ENCODE results near the gene SELENOS.
A peak's percentile ranks its signal among the peaks of the same experiment; 100 is the strongest.
"Not testable (repeated sequence)": the region's sequence is repeated elsewhere in the genome, so short reads cannot be mapped to it uniquely, and the experiment has no call there.

SELENOS gene

DNA sequence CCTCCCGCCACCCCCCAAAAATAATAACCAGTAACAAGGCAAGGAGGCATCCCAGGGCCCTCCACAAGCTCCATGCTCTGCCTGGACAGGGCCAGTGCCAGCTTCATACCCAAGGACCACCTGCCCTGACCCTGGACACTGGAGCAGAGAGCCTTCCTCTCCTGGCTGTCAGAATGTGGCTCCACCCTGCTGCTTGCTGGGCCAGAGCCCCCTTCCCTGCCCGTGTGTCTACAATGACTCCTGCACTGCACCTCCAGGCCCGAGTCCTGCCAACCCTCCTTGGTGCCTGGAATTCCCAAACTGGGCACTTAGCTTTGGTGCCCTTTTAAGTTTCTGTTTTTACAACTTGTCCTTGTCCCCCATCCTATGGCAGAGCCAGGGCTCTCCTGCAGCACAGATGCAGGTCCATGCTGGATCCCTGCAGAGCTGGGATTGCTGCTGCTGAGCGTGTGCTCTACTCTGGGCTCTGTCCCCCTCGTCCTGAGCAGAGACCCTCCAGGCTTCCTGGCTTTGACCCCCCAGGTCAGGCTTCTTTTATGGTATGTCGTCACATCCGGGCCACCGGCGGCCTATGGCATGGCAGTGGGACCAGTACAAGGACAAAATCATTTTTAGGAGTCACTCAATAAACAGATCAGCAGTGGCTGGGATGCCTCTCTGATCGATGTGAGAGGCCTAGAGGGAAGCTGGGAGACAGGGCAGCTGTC, 29.2 kb upstream of the SELENOS start:
- DNase-seq = no peak
- TF ChIP-seq POLR2A (IDR thresholded peaks at IDR 0.05; ENCODE audit: low read length) (no peak), GATA1 (IDR thresholded peaks at IDR 0.05; ENCODE audit: low read depth, low read length) (no peak)

DNA sequence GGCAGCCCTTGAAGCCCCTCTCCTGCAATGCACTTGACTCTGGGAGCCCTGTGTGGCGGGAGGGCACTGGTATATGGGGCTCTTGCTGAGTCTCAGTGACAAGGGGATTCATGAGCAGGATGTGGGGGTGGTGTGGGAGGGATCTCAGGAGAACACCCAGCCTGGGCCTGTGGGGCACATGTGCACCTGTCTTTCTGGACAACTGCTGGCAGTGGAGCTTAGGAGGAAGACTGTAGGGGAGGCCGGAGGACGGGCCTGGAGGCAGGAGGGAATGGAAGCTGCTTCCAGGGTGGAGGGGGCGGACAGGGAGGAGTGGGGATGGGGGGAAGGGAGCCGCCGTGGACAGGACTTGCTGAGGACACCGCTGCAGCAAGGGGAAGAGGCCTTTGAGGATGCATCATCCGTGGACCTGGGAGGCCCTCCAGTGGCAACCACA, 28.6 kb upstream of the SELENOS start:
- no peak for TF ChIP-seq POLR2A (IDR thresholded peaks at IDR 0.05; ENCODE audit: low read length)
- no peak for TF ChIP-seq GATA1 (IDR thresholded peaks at IDR 0.05; ENCODE audit: low read depth, low read length)
- no peak for DNase-seq

DNA sequence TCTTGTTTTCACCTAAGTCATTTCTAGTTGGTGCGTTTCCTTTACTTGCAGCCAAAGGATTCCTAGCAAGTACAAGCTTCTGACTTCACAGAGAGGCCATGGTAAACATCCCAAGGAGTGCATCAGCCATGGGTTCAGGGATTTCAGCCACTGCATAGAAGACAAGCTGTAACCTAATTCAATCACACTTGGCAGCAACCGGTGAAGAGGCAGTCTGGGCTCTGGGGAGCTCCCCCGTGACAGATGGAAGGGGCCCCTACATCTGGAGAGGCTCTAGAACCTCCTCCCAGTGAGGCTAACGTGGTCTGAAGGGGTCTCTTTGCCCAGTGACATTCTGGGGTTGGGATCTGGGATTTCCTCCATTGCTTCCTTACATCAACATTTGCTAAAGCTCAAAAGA, 26.1 kb upstream of the SELENOS start:
- TF ChIP-seq GATA1 (IDR thresholded peaks at IDR 0.05; ENCODE audit: low read depth, low read length) (no peak), POLR2A (IDR thresholded peaks at IDR 0.05; ENCODE audit: low read length) (no peak)
- no peak for DNase-seq

DNA sequence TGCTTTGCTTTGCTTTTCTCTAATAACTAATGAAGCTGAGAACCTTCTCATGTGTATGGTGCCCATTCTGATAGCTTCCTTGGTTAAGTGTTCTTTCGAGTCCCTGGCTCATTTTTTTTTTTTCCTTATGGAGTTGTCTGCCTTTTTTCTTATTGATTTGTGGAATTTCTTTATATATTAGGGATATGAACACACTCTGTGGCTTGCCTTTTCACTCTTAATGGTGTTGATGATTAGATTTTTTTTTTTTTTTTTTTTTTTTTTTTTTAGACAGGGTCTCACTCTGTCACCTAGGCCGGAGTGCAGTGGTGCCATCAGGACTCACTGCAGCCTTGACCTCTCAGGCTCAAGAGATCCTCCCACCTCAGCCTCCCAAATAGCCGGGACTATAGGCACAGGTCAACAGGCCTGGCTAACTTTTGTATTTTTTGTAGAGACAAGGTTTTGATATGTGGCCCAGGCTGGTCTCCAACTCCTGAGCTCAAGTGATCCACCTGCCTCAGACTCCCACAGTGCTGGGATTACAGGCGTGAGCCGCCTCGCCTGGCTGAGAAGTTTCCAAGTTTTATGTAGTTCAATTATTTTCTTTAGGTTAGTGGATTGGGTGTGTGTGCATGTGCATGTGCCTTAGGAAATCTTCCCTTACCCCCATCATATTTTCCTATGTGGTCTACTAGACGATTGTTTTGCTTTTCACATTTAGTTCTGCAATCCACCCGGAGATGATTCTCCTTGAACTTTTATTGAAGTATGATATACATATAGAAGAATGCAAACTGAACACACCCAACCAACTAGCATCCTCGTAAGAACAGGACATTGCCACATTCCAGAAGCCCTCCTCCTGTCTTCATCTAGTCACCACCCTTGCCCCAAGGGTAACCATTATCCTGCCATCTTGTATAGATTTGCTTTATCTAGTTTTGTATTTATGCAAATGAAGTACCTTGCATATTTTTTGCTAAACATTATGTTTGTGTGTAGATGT, 19.4 kb upstream of the SELENOS start:
- no peak for DNase-seq
- TF ChIP-seq GATA1 (IDR thresholded peaks at IDR 0.05; ENCODE audit: low read depth, low read length) = no peak
- TF ChIP-seq POLR2A (IDR thresholded peaks at IDR 0.05; ENCODE audit: low read length) = no peak

DNA sequence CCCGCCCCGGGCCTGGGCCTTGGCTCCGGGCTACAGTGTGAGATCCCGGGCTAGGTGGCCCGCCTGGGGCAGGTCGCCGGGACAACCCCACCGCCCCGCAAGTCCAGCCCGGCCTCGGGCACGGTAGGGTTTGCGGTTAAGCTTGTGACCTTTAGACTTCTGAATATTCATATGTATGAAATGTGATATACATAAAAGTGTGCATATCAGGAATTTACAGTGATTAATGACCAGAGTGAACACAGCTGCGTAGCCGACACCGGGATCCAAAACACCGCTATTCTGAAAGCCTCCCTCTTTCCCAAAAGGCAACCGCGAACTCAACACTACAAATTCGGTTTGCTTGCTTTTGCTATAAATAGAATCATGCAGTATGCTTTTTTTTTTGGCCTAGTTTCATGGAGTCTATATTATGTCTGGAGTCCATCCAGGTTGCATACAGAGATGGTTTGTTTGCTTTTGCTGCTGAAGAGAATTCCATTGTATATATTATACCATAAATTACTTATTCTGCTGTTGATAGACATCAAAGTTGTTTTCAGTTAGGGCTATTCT, 18.4 kb upstream of the SELENOS start:
- no peak for DNase-seq
- no peak for TF ChIP-seq GATA1 (IDR thresholded peaks at IDR 0.05; ENCODE audit: low read depth, low read length)
- peak; percentile 17 for TF ChIP-seq POLR2A (IDR thresholded peaks at IDR 0.05; ENCODE audit: low read length)

DNA sequence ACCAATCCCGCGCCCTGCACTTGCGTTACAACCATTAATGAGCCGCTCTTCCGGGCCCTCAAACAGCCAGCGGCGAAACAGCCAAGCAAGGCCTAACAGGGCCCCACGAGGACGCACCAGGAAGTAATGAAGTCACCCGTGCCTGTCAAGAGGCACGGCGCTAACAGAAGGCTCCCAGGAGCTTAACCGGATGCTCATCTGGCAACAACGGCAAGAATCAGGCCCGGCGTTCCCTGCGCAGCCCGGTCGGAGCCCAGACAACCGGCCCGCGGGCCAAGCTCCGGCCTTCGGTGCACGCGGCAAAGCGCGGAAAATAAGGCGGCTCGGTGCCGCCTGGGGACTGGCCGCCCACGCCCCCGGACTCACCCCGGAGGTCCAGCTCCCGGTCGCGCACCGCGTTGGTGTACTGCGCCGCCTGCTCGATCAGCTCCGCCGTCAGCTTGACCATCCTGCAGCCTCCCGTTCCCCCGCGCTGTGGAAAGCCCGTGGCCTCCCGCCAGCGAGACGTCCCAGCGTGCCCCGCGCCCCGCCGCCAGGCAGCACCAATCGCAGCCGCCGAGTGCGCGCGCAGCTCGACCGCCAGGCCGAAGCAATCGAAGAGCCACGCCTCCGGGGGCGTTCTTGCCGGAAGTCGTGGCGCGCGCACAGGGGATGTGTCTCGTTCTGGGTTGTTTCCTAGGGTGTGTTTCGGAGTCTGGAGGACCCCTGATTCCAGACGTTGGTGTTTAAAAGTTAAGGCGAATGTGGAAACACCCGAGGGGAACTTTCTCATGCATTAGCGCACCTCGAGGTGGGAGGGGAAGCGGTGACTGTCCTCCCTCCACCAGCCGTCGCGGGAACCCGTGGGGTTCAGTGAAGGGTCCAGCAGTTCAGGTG, 17.7 kb upstream of the SELENOS start, which contains the start of gene SNRPA1:
TSS of gene SNRPA1 (minus strand) at position 518 of the 876 bp plus-strand sequence. CDS start at position 448, 70 bp downstream.
- DNase-seq = peak; percentile 98 to 99
- TF ChIP-seq POLR2A (IDR thresholded peaks at IDR 0.05; ENCODE audit: low read length) = peak; percentile 91
- no peak for TF ChIP-seq GATA1 (IDR thresholded peaks at IDR 0.05; ENCODE audit: low read depth, low read length)

DNA sequence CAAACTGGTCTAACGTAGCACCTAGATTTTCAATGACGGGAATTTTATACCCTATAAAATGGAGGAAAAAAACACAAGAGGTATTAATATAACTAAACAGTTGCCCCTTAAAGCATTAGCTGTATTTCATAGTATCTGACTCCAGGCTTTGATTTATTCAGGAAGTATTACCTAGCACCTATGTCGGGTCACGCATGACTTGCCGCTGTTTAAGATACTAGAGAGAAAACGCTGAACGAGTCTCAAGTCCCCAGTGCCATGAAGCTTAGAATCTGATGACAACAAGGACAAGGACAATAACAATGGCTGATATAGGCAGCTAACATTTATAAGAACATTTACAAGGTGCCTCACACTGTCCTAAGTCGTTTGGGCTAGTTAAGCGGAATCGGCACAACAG, 15.8 kb upstream of the SELENOS start:
- TF ChIP-seq POLR2A (IDR thresholded peaks at IDR 0.05; ENCODE audit: low read length) (no peak), GATA1 (IDR thresholded peaks at IDR 0.05; ENCODE audit: low read depth, low read length) (no peak)

DNA sequence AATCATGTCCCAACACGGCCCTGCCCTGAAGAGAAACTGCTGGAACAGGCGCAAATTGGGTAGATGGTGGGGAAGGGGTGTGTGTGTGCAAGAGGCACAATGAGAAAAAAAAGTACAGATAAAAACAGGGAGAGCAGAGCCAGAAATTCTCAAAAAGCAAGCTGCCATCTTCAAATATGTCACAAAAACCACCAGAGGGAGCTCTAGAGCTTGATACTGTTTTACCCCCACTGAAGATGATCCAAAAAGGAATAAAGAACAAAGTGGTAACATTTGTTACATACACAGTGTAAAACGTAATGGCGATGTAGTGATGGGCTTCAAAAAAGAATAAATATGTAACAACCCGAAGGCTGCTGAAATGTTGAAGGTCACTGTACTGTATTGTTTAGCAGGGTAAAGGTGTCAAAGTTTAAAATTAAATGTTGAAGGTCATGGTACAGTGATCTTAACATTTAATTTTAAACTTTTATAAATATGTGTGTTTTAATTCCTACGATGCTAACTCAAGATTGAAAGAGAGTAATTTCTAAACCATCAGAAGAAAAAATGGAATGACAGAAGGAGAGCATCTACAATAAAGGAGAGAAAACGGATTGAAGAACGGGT, 11.7 kb upstream of the SELENOS start:
- DNase-seq = peak; percentile 76 to 87

More for the DNA sequence above, 15.8 kb upstream of the SELENOS start:
- DNase-seq = no peak

DNA sequence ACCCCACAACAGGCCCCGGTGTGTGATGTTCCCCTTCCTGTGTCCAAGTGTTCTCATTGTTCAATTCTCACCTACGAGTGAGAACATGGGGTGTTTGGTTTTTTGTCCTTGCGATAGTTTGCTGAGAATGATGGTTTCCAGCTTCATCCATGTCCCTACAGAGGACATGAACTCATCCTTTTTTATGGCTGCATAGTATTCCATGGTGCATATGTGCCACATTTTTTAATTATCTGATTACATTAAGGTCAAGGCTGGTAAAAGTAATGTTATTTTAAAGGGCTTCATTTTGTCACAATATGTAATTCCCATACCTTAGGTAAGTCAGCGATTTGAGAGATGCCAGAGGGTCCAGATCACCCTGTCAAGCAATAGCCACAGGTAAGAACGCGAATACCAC, 10.1 kb upstream of the SELENOS start:
- DNase-seq = not testable (repeated sequence)

More for the DNA sequence above, 11.7 kb upstream of the SELENOS start:
- no peak for TF ChIP-seq POLR2A (IDR thresholded peaks at IDR 0.05; ENCODE audit: low read length)
- no peak for TF ChIP-seq GATA1 (IDR thresholded peaks at IDR 0.05; ENCODE audit: low read depth, low read length)

DNA sequence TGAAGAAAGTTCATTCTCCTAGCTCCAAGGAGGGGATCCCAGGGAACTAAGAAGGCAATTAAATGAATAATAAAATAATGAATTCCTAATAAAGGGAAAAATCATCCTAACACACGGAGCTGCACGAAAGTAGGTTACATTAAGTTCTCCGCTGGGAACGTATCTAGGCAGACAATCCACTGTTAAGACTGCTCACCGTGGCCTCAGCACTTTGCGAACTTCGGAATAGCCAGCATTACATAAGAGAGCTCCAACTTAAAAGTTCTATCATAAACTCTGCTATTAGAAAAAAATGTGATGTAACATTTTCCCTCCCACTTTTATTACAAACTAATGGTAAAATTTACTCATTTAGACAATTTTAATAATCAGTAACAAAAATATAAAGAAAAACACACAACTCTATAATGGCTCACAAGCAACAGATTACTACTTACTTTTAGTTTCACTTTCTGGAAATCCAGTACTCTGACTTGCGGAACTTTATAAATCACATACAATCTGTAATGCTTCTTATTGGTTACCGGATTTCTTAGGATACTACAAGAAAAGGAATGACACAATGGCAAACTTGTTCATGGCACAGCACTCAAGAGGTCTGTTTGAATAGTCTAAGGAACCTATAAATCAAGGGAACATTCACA, 9.3 kb upstream of the SELENOS start:
- DNase-seq = no peak
- TF ChIP-seq POLR2A (IDR thresholded peaks at IDR 0.05; ENCODE audit: low read length) (no peak), GATA1 (IDR thresholded peaks at IDR 0.05; ENCODE audit: low read depth, low read length) (no peak)

DNA sequence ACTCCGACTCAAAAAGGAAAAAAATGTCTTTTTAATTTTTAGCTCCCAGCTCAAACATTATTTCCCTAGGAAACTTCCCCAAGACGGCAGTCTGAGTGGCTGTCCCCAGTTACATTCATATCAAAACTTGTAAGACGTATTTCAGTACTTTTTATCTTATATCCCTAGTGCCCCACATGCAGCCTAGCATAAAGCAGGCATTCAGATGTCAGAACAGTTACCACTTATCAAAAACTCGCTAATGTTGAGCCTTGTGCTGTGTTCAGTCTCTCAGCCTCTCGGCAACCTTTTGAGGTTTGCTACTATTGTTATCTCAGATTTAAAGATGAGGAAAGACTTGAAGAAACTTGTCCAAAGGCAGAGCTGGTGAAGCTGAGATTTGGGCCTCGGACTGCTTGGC, 6.6 kb upstream of the SELENOS start:
- TF ChIP-seq GATA1 (IDR thresholded peaks at IDR 0.05; ENCODE audit: low read depth, low read length) (no peak), POLR2A (IDR thresholded peaks at IDR 0.05; ENCODE audit: low read length) (no peak)
- DNase-seq = no peak

DNA sequence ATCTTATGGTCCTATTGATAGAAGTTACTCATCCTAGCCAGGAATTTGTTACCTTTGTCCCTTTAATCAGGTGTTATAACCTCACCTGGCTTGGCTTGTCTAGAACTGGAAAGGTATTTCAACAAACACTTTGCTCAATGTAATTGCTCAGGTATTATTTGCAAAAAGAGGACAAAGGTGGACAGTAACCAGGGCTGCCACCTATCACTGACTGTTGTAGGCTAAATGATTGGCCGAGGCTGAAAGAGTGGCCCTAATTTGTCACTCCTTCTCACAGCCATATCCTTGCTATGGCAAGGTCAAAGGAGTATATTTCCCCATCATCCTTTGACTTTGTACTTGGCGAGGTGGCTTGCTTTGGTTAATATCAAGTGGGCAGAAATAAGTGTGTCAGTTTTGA, 2.7 kb upstream of the SELENOS start:
- DNase-seq = no peak
- no peak for TF ChIP-seq POLR2A (IDR thresholded peaks at IDR 0.05; ENCODE audit: low read length)
- TF ChIP-seq GATA1 (IDR thresholded peaks at IDR 0.05; ENCODE audit: low read depth, low read length) = no peak
